ENCODE results near the gene THAP7. TPM values are rescaled to one million over a fixed set of nuclear protein-coding genes. Genes with fewer than 3 reads are reported as not detected.

THAP7 gene
- total and polyA plus RNA-seq, 9 of the 15 experiments (the other 6 are each of a cell fraction or from before 2014, with no cell fraction given), result 7.9 to 263 (median 84.1) TPM

DNA sequence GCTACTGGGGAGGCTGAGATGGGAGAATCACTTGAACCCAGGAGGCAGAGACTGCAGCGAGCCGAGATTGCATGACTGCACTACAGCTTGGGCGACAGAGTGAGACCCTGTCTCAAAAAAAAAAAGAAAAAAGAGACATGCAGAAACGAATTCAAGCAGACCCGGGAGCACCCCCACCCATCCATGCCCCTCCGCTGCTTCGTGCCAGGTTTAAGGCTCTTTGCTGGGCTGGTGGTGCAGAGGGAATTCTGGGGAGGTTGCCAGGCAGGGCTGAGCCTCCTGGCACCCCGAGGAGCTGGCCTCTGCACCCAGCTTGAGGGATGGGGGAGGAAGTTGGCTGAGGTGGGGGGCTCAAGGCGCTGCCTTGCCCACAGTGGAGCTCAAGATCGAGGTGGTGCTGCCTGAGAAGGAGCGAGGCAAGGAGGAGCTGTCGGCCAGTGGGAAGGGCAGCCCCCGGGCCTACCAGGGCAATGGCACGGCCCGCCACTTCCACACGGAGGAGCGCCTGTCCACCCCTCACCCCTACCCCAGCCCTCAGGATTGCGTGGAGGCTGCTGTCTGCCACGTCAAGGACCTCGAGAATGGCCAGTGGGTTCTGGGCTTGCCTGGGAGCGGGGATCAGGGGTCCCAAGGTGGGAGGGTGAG, 28.9 kb downstream of the THAP7 start:
- ATAC-seq (peak; percentile 2; the same call in 1 of the 3 replicates), FAIRE-seq (no peak), DNase-seq (ENCODE audit: extremely low read depth in 1 of 4, low spot score in 3 of 4) (no peak)
- BruUV-seq (replicated peaks), result no TSS peak
- peaks cover 0 to 38% of the 10 kb centered on the region in 2 experiments; a peak in 3 of 5 replicates for H3K4me1 ChIP-seq (replicated peaks in 1 of 2; ENCODE audit: control insufficient read depth in 2 of 2, insufficient read depth in 2 of 2, low read length in 2 of 2)
- no peak overlapping the region for H3K4me3 ChIP-seq
- no peak overlapping the region for H3K4me2 ChIP-seq (ENCODE audit: insufficient read depth, low read length)
- peaks cover 10% of the 10 kb centered on the region for H4K20me1 ChIP-seq (replicated peaks; ENCODE audit: control insufficient read depth, insufficient read depth, low read length)
- H3K27me3 ChIP-seq (ENCODE audit: control insufficient read depth in 2 of 2, insufficient read depth in 2 of 2, low read length in 2 of 2), result peaks cover 37 to 63% of the 10 kb centered on the region in 2 experiments; a peak in 4 of 5 replicates
- H3K9ac ChIP-seq (ENCODE audit: insufficient read depth in 1 of 2, low read depth in 2 of 2, low read length in 2 of 2), result peak overlapping the region in 1 of 2 experiments; percentile 56; a peak in 2 of 4 replicates
- CTCF ChIA-PET (ENCODE audit: low intra/inter-chr PET ratio), result no interaction called here
- H3K27ac ChIP-seq (ENCODE audit: extremely low read depth, low read depth, low read length), result no peak overlapping the region
- POLR2A ChIA-PET, result interaction anchor here (0.5 to 64.4 kb wide), 15 partner anchors 7 to 959 kb away, joined by 3 to 1556 read pairs (median 4); partner anchors contain the start of genes CRKL, LZTR1 and THAP7
- in situ Hi-C loops (cut with MboI) (loop anchor here (25.0 kb wide), 1 partner anchor 164 kb away; no protein-coding TSS in a partner anchor), intact Hi-C loops (cut with micrococcal nuclease) (no loop called here)
- H3K9me3 ChIP-seq (replicated peaks; ENCODE audit: control insufficient read depth, insufficient read depth, low read depth, low read length), result no peaks in the 10 kb centered on the region; the same call in 1 of the 2 replicates
- 6% methylated on average over 21 of the region's 21 CpGs for WGBS (ENCODE audit: insufficient coverage, low coverage, missing lambda C conversion rate)
- no peaks in the 10 kb centered on the region for H3K9me1 ChIP-seq (ENCODE audit: control insufficient read depth, insufficient read depth, low read length)
- no peak overlapping the region for H2AFZ ChIP-seq (ENCODE audit: low read depth, low read length)
- H3K36me3 ChIP-seq (ENCODE audit: control insufficient read depth, insufficient read depth, low read length), result no peaks in the 10 kb centered on the region
- no peaks in the 10 kb centered on the region for H3K79me2 ChIP-seq (ENCODE audit: control insufficient read depth, insufficient read depth, low read length)
- TF ChIP-seq, protein P1, sequence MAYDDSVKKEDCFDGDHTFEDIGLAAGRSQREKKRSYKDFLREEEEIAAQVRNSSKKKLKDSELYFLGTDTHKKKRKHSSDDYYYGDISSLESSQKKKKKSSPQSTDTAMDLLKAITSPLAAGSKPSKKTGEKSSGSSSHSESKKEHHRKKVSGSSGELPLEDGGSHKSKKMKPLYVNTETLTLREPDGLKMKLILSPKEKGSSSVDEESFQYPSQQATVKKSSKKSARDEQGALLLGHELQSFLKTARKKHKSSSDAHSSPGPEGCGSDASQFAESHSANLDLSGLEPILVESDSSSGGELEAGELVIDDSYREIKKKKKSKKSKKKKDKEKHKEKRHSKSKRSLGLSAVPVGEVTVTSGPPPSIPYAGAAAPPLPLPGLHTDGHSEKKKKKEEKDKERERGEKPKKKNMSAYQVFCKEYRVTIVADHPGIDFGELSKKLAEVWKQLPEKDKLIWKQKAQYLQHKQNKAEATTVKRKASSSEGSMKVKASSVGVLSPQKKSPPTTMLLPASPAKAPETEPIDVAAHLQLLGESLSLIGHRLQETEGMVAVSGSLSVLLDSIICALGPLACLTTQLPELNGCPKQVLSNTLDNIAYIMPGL (CRISPR knock-in tag; IDR thresholded peaks at IDR 0.05), result peak; percentile 61; the same call in 1 of the 2 replicates
- TF ChIP-seq, protein P2, sequence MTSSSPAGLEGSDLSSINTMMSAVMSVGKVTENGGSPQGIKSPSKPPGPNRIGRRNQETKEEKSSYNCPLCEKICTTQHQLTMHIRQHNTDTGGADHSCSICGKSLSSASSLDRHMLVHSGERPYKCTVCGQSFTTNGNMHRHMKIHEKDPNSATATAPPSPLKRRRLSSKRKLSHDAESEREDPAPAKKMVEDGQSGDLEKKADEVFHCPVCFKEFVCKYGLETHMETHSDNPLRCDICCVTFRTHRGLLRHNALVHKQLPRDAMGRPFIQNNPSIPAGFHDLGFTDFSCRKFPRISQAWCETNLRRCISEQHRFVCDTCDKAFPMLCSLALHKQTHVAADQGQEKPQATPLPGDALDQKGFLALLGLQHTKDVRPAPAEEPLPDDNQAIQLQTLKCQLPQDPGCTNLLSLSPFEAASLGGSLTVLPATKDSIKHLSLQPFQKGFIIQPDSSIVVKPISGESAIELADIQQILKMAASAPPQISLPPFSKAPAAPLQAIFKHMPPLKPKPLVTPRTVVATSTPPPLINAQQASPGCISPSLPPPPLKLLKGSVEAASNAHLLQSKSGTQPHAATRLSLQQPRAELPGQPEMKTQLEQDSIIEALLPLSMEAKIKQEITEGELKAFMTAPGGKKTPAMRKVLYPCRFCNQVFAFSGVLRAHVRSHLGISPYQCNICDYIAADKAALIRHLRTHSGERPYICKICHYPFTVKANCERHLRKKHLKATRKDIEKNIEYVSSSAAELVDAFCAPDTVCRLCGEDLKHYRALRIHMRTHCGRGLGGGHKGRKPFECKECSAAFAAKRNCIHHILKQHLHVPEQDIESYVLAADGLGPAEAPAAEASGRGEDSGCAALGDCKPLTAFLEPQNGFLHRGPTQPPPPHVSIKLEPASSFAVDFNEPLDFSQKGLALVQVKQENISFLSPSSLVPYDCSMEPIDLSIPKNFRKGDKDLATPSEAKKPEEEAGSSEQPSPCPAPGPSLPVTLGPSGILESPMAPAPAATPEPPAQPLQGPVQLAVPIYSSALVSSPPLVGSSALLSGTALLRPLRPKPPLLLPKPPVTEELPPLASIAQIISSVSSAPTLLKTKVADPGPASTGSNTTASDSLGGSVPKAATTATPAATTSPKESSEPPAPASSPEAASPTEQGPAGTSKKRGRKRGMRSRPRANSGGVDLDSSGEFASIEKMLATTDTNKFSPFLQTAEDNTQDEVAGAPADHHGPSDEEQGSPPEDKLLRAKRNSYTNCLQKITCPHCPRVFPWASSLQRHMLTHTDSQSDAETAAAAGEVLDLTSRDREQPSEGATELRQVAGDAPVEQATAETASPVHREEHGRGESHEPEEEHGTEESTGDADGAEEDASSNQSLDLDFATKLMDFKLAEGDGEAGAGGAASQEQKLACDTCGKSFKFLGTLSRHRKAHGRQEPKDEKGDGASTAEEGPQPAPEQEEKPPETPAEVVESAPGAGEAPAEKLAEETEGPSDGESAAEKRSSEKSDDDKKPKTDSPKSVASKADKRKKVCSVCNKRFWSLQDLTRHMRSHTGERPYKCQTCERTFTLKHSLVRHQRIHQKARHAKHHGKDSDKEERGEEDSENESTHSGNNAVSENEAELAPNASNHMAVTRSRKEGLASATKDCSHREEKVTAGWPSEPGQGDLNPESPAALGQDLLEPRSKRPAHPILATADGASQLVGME (CRISPR knock-in tag; IDR thresholded peaks at IDR 0.05), result 0 out of 2 replicates have a peak, but pooled peaks have one; percentile 71
- TF ChIP-seq MCM7 (IDR thresholded peaks at IDR 0.05) (peak in 1 of 2 experiments; percentile 68; a peak in 1 of 4 replicates), HEY1 (CRISPR knock-in tag; IDR thresholded peaks at IDR 0.05; ENCODE audit: borderline replicate concordance) (no peak), MCM3 (IDR thresholded peaks at IDR 0.05) (peak; percentile 17; the same call in 1 of the 2 replicates), SMAD1 (IDR thresholded peaks at IDR 0.05; ENCODE audit: low read depth, low read length, partially characterized antibody) (no peak), SMAD4 (CRISPR knock-in tag; conservative IDR thresholded peaks at IDR 0.05) (0 out of 2 replicates have a peak, but pooled peaks have one; percentile 19), CXXC5 (CRISPR knock-in tag; IDR thresholded peaks at IDR 0.05) (0 out of 2 replicates have a peak, but pooled peaks have one; percentile 8)
- TF ChIP-seq, protein P3, sequence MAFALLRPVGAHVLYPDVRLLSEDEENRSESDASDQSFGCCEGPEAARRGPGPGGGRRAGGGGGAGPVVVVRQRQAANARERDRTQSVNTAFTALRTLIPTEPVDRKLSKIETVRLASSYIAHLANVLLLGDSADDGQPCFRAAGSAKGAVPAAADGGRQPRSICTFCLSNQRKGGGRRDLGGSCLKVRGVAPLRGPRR (CRISPR knock-in tag; IDR thresholded peaks at IDR 0.05), result 0 out of 2 replicates have a peak, but pooled peaks have one; percentile 9
- TF ChIP-seq, protein P4, sequence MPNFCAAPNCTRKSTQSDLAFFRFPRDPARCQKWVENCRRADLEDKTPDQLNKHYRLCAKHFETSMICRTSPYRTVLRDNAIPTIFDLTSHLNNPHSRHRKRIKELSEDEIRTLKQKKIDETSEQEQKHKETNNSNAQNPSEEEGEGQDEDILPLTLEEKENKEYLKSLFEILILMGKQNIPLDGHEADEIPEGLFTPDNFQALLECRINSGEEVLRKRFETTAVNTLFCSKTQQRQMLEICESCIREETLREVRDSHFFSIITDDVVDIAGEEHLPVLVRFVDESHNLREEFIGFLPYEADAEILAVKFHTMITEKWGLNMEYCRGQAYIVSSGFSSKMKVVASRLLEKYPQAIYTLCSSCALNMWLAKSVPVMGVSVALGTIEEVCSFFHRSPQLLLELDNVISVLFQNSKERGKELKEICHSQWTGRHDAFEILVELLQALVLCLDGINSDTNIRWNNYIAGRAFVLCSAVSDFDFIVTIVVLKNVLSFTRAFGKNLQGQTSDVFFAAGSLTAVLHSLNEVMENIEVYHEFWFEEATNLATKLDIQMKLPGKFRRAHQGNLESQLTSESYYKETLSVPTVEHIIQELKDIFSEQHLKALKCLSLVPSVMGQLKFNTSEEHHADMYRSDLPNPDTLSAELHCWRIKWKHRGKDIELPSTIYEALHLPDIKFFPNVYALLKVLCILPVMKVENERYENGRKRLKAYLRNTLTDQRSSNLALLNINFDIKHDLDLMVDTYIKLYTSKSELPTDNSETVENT (CRISPR knock-in tag; IDR thresholded peaks at IDR 0.05), result 0 out of 2 replicates have a peak, but pooled peaks have one; percentile 25
